GM21390 (cell line): Measurements from ENCODE around the gene CFAP299.

Source experiments
- ATAC-seq: cut with Tn5 transposase; IDR thresholded peaks from one replicate; pipeline ENCODE4 v1.9.1; 2021; ENCODE audit not compliant: unreplicated experiment

The CFAP299 gene

DNA sequence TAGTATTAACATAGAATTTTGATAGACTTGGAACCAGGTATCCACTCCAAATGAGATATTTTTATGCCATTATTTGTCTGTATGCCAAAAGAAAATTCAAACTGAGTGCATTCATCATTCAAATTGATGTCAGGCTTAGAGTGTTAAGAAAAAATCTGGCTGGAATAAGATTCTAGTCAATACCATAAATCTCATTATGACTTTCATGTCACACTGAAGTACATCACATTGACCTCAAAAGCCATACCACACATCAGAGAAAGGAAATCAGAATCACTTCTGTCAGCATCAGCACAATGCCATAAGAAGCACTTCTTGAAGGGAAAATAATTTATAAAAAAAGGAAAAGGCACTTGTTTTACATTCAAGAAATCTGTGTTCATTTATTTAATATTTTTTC lies 575.9 kb downstream of the CFAP299 start:
- peak; percentile 37 for ATAC-seq

DNA sequence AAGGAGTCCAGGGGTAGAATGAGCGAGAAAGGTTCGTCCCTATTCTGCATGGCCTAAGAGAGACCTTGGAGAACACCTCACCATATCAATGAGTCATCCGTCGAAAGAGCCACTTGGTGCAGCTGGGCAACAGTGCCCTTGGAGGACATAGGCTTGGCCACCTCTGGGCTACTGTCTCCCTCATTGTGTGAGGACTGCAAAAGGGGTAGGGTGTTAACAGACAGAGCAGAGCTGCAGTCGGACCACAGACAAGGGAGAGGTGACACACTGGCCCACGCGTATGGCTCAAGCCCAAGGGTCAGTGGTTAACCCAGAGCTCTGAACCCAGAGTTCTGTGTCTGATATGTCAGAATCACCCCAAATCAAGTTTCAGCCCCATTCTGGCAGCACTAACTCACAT lies 576.8 kb downstream of the CFAP299 start:
- ATAC-seq = no peak

DNA sequence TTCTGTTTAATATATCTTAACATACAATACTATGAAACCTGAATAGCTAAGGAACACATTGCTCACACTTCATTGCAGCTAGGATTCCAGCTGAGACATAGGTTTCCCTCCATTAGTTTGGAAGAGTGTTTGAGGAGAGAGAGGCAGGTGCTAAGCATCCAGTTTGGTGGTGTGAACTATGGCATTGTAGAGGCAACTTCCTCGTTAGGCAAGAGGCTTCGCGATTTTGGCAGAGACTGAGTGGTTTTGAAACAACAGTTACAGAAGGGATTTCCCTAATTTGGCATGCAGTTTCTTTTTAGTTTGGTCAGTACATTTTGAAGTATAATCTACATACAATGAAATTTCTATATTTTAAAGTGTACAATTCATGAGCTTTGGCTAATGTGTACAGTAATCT lies 577.9 kb downstream of the CFAP299 start:
- peak; percentile 87 for ATAC-seq

DNA sequence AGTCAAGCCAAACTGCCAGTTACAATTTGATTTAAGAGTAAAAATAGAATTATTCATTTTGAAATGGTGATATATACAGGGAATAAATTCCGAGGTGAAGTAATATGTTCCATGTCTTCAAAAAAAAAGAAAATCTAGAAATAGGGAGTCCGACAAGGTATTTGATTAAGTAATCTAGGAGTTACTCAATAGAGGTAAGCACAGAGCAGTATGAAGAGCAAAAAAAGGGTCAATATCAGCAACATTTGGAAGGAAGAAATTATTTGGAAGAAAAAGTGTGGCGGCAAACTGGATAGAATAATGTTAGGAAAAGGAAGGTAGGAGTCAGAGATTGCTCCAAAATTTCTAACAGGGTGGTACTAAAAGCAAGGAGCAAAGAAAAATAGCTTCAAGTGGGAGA lies 581.2 kb downstream of the CFAP299 start:
- no peak for ATAC-seq

DNA sequence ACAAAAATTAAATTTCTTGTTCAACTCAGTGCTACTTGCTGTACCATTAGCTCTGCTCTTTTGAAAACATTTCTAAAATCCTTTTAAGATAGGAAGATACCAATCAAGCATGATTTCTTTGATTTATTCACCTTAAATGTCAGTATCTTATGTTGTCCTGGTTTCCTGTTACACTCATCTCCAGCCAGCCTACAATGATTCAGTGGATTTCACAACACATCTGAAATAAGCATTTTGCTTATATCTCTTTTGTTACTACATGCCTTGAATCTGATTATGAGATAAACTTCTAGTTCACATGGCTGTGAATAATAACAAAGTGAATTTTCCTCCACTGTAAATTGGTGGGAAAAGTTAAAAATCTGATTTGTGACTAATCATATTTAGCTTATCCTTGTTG lies 582.5 kb downstream of the CFAP299 start:
- ATAC-seq = no peak

DNA sequence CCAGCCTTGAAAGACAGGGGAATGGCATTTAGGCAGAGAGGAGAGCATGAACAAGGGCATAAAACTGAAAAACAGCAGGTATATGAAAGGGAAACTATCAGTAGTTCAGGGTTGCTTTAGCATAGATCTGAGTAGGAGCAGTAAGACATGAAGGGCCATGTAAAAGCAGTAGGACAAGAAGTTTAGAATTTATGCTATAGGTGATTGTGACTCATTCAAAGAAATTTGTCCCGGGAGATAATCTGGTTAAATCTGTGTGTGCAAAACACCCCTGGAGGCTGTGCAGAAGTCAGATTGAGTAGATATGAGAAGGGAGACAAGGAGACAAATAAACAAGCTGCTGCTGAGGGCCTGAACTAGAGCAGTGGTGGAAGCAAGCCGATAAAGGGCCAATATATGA lies 585.9 kb downstream of the CFAP299 start:
- ATAC-seq = no peak

DNA sequence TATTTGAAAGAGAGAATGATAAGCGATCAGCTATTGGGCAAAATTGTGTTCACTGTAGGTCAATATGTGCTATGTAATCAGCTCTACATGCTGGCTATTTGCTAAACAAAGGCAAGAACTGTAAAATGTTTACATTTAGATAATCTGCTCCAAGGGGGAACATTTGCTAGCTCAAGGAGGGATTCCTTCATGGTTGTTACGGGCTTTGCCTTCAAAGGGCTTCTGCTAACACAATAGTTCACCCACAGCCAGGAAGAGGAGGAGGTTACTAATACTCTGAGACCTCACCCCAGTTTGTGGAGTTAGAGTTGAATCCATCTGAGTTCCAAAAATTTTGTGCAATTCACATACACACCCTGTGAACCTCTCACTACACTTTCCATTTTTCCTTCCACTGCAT lies 587.4 kb downstream of the CFAP299 start:
- ATAC-seq = no peak

DNA sequence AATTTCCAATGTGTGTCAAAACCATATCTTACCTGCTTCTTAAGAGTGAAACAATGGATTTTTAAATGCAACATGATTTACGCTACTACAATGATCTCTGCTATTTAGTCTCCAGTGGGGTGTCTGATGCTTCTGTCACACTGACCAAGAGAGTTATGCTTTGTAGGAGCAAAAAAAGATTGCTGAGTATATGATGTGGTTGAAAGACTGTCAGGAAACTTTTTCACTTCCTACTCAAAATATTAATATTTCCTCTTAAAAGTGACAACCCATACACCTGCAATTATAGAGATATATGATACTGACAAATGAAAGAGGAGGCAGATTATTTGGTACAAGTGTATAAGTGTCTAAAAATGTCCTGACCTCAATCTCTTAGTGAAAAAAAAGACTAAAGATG lies 589.8 kb downstream of the CFAP299 start:
- ATAC-seq = no peak

DNA sequence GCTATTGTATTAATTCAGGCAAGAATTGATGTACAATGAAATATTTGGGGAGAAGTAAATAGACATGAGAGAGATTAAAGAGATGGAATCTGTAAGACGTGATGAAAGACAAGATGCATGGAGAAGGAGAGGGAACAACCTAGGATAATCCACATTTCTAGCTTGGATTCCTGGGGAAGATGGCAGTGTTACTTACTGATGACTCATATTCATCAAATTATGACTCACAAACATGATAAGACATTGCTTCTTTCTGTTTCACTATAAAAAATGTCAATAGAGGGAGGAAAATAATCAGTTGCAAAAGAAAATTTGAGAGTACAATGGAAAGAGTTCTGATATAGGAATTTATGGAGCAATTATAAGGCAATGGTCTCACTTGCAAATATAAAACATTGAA lies 590.9 kb downstream of the CFAP299 start:
- no peak for ATAC-seq

DNA sequence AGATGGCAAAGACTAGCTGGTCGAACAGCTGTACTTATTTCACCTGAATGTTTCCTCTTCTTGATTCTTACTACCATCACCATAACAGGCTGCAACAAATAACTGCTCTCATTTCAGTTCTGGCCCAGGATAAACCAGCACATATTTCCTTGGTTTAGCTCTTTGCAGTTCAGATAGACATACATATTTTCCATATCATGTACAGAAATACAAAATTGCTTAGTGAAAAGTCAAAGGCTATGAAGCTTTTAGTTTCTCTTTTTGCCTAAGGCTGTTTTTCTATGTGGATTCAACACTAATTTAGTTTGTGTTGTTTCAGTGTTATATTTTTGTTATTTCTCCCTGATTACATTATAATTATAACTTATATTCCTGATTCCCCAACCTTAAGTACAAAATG lies 591.4 kb downstream of the CFAP299 start:
- no peak for ATAC-seq

DNA sequence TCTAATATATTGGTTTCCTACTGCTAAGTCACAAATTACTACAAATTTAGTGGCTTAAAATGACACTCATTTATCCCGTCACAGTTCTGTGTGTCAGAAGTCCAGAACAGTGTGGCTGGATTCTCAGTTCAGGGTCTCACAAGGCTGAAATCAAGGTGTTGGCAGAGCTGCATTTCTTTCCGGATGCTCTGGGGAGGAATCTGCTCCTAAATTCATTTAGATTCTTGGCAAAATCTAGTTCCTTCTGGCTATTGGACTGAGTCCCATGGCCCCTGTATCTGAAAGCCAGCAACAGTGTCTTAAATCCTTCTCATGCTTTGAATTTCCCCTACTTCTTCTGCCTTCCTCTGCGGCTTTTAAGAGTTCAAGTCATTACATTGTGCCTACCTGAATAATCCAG lies 591.9 kb downstream of the CFAP299 start:
- no peak for ATAC-seq

DNA sequence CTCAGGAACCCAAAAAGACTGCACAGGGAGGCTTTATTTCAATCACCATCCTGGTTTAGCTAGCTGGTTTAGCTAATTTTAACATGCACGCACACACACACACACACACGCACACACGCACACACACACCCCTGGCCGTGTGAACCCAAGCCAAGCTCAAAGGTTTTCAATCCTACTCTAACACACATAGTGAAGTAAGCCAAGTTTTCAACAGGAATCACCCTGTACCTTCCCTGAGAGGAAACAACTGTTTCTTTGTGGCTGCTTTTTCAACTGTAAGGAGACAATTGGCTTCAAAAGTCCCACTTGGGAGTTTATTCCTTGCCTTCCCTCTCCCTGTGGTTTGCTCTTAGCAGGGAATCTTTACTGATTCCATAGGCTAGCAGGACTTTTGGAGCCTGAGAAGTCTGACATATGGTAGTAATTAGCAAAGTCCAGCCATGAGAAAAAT lies 596.1 kb downstream of the CFAP299 start:
- ATAC-seq = no peak

DNA sequence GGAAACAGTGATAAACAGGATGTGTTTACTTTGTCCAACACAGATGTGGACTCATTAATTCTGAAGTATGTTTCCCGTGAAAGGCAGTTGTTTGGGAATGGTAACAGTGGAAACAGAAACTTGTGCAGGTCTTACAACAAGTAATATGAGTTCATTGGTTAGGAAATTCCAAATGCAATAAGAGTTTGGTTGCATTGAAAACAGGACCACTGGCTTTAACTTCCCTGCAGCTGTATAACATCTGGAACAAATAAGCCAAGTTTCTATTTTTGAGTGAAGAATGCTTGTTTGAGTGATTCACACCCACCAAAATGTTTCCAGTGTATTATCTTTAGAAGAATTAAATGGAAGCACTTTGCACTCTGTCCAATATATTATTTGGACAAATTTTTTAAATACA lies 612.6 kb downstream of the CFAP299 start:
- ATAC-seq = no peak

DNA sequence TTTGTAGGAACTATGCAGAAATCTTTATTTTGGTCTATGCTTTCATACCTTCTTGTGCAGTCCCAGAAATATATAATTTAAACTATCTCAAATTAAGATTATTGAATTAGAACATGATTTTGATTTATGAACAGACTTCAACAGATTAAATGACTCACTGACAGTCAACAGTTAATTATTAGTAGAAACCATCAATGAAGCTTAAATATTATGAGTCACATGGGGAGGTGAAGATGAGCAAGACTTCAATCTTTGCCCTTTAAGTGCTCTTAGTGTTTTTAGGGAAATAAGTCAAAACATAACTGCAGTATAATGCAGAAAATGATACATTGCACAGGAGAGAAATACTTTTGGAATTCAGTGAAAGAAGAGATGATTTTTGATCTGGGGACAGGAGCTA lies 613.5 kb downstream of the CFAP299 start:
- no peak for ATAC-seq

DNA sequence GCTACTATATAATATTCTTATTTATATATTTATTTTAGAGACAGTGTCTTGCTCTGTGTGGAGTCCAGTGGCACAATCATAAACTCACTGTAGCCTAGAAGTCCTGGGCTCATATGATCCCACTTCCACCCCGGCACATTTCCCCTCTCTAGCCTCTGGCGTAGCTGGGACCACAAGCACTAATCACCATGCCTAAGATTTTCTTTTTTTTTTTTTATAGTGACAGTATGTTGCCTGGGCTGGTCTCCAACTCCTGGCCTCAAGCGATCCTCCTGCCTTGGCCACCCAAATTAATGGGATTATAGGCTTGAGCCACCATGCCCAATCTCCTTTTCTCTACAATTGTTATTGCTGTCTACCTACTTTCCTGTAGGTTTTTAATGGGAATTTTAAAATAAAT lies 620.9 kb downstream of the CFAP299 start:
- ATAC-seq = no peak

DNA sequence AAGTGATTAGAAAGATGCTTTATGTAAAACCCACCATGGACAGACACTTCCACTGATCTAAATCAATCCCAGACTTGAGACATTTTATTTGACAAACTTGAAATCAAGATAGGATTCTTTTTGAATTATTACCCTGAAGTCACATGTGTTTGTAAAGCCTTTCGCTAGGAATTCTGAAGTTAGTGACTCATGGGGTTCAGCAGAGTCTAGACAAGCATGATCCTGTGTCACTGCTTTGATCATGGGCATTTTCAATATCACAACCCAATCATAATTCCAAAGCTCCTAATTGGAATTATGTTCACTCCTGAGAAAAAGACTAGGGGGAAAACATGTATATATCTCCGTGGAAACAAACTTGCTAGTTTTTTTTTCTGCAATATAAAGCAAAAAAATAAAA lies 627.5 kb downstream of the CFAP299 start:
- ATAC-seq = no peak

DNA sequence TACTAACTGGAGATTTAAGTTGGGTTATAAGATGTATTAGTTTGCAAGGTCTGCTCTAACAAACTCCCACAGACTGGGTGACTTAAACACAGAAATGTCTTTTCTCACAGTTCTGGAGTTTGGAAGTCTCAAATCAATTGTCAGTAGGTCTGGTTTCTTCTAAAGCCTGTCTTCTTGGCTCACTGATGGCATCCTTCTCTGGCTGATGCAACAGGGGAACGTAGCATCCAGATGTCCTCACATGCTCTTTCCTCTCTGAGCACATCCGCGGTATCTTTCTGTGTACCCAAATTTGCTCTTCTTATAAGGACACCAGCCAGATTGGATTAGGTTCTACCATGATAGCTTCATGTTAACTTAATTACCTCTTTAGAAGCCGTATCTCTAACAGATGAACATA lies 631.8 kb downstream of the CFAP299 start:
- no peak for ATAC-seq

DNA sequence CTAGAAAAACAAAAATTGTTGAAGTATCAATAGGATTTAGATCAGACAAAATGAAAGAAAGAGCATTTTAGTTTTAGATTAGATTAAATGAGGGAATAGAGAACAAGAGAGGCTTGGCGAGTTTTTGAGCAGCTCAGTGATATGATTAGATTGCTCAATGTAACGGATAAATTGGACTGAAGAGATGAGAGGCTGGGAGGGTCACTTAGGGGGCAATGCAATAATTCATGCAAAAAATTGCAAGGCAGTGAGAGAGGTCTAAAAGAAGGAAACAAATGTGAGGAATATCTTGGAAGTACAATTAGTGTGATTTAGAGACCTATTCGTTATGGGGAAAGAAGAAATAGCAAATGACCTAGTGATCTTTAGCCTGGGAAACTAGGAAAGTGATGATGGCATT lies 644.7 kb downstream of the CFAP299 start:
- ATAC-seq = no peak

DNA sequence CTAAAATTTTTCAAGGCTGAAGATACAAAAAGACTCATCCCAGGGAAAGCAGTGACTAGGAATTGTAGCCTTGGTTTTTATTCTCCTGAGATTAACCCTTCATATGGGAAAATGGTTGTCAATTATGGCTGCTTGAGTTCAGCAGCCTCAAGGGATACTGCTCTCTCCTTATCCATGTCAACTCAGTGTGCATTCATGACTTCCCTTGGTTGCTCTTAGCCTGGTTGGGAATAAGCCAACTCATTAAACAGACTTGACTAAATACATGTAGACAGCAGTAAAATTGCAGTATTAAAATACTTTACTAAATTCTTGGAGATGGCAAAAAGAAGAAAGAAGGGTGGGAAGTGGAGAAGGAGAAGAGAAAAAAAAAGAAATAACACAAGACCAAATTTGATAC lies 650.5 kb downstream of the CFAP299 start:
- ATAC-seq = no peak

DNA sequence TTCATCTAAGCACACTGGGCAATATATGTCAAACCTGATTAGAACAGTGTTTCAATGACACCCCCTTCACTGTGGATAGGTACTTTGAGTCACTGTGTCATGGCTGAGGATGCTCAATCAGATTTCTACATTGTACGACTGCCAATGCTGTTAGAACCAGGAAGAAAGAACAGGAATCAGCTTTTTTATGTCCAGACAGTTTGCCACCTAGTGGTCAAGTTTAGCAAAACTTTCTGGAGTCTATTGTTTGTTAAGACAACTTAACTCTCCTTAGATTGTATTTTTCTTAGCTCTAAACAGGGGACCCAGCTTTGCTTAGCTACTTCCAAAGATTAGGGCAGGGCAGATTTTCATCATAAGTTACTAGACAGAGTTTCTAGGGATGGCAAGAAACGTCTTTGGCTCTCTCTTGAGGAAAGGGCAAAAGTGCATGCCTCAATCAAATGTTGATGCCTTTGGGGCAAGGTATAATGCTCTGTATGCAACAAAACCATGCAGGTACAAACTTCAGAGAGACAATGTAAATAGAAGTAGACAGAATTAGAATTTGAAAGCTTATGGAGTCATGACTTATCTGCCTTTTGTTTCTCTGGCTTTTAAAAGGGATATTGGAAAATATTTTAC lies 654.5 kb downstream of the CFAP299 start:
- ATAC-seq = peak; percentile 83

DNA sequence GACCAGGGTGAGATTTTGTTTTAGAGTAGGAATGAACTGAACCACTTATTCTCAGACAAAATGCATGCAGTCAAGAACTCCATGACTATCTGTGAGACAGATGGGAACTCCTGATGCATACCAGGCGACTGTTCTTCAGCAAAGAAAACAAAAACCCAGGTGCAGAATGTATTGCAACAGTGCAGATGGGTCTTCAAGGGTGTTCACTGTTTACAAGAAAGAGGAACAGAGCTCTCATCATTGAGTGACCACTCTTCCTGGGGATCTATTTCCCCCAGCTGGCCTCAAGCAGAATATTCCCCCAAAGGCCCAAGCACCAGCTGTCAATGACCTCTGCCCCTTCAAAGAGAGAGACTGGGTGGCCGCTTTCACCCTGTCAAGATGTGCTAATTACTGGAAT lies 655.3 kb downstream of the CFAP299 start:
- no peak for ATAC-seq

DNA sequence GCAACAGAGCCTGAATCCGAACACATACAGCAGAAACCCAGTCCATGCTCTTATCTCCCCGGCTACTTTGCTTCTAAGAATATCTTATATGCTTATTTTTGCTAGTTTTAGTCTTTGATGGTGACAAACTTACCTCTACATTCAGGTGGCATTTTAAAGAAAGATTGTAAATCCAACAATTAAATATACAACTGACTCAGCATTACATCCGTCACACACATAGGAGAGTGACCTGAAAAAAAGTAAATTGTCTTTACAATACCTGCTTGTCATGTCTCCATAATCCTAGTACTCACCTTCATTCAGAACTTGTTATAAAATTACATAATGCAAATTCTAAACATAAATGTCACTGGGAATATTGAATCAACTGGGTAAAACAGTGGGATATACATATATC lies 664.4 kb downstream of the CFAP299 start:
- no peak for ATAC-seq

DNA sequence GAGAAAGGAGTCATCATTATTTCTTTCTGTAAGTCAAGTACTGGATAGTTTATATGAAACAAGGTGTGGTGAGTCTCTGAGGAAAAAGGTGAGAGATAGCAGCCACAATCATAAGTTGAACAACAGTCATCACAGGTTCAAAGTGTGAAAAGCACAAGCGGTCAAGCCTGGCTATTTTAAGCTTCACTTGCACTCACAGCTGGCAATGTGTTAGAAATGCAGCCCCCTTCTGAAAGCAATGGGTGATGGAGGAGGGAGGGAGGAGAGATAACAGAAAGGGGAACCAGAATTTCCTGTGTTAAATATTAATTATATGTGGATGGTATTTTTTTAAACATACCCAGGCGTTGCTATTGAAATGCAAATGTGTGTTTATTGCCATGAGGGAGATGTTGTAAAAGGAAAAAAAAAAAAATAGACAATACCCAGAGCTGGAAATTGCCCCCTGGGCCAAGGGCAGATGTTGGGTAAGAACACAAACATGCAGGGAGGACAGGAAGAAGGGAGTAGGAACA lies 668.1 kb downstream of the CFAP299 start:
- ATAC-seq = peak; percentile 98
